ENCODE data around the gene DRD3.

DRD3 gene

GRCh38 chr3:114178770-114179368 is at the start of gene DRD3:
DRD3 (minus strand) TSS chr3:114179052; CDS start chr3:114171992, 7,060 bp downstream.
- TF ChIP-seq CTCF (IDR thresholded peaks at IDR 0.05; ENCODE audit: low read depth, low read length, poor library complexity, severe bottlenecking): no peak
- TF ChIP-seq EZH2phosphoT487 (IDR thresholded peaks at IDR 0.05; ENCODE audit: borderline replicate concordance, low read length): no peak
- no peak within 1 kb of the TSS for H3K4me3 ChIP-seq (ENCODE audit: low read length)

GRCh38 chr3:114227076-114227475 is 48.2 kb upstream of the DRD3 start:
- peaks cover 17% of the 10 kb centered on the region for H3K4me1 ChIP-seq (ENCODE audit: control insufficient read depth, low read length)
- peaks cover 15% of the 10 kb centered on the region for H3K9me3 ChIP-seq (ENCODE audit: control insufficient read depth, insufficient read depth, low read length)
- H3K36me3 ChIP-seq (ENCODE audit: control insufficient read depth, low read length): peaks cover 3% of the 10 kb centered on the region; the same call in 1 of the 2 replicates
- H3F3A ChIP-seq (ENCODE audit: control insufficient read depth, insufficient read depth): no peaks in the 10 kb centered on the region
- H3K27me3 ChIP-seq (ENCODE audit: control insufficient read depth, low read length): no peaks in the 10 kb centered on the region
- H3K9me2 ChIP-seq (replicated peaks; ENCODE audit: control insufficient read depth, low read length): no peaks in the 10 kb centered on the region
- no peak overlapping the region for H3K4me3 ChIP-seq (ENCODE audit: low read length)
- no peak overlapping the region for H3K27ac ChIP-seq (ENCODE audit: low read depth, low read length)
- H4K20me1 ChIP-seq (ENCODE audit: control insufficient read depth, insufficient read depth, low read depth, low read length): no peaks in the 10 kb centered on the region
- no peaks in the 10 kb centered on the region for H3K79me2 ChIP-seq (ENCODE audit: control insufficient read depth, low read length)
- H3K4me2 ChIP-seq (ENCODE audit: low read length): no peak overlapping the region
- no peak for TF ChIP-seq EZH2phosphoT487 (IDR thresholded peaks at IDR 0.05; ENCODE audit: borderline replicate concordance, low read length)
- no peak for TF ChIP-seq CTCF (IDR thresholded peaks at IDR 0.05; ENCODE audit: low read depth, low read length, poor library complexity, severe bottlenecking)

More at GRCh38 chr3:114178770-114179368, at the start of gene DRD3:
- Histone ChIP-seq H3K27me3 (ENCODE audit: control insufficient read depth, low read length) (peaks cover 18% of the 10 kb centered on the region), H3K79me2 (ENCODE audit: control insufficient read depth, low read length) (no peaks in the 10 kb centered on the region), H3K36me3 (ENCODE audit: control insufficient read depth, low read length) (no peaks in the 10 kb centered on the region), H3K9me2 (replicated peaks; ENCODE audit: control insufficient read depth, low read length) (no peaks in the 10 kb centered on the region), H3F3A (ENCODE audit: control insufficient read depth, insufficient read depth) (no peaks in the 10 kb centered on the region), H3K27ac (ENCODE audit: low read depth, low read length) (no peak within 1 kb of the TSS), H3K4me2 (ENCODE audit: low read length) (no peak within 1 kb of the TSS), H3K4me1 (ENCODE audit: control insufficient read depth, low read length) (no peaks in the 10 kb centered on the region), H3K9me3 (ENCODE audit: control insufficient read depth, insufficient read depth, low read length) (no peaks in the 10 kb centered on the region), H4K20me1 (ENCODE audit: control insufficient read depth, insufficient read depth, low read depth, low read length) (no peaks in the 10 kb centered on the region)

DNA sequence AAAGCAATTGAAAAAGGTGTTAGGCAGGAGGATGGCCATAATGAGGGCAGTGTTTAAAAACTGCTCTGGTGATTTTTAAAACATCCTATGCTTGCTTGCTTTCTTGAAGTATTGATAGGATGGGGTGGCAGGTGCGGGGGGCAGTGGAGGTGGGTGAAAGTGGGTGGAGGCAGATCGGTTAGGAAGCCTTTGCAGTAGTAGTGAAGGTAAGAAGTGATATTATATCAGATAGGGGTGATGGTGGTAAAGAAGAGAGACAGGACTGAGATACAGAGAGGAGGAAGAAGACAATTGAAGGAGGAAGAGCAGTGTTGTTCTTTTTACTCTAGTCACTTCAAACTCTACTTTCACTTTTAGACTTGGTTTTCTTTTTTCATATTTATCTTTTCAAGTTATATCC is 47.5 kb upstream of the DRD3 start:
- Histone ChIP-seq H3K9me3 (ENCODE audit: control insufficient read depth, insufficient read depth, low read length) (peaks cover 15% of the 10 kb centered on the region), H3K4me2 (ENCODE audit: low read length) (no peak overlapping the region), H3K9me2 (replicated peaks; ENCODE audit: control insufficient read depth, low read length) (no peaks in the 10 kb centered on the region), H3K27me3 (ENCODE audit: control insufficient read depth, low read length) (no peaks in the 10 kb centered on the region), H3K36me3 (ENCODE audit: control insufficient read depth, low read length) (peaks cover 3% of the 10 kb centered on the region; the same call in 1 of the 2 replicates), H3K4me3 (ENCODE audit: low read length) (no peak overlapping the region), H3K79me2 (ENCODE audit: control insufficient read depth, low read length) (no peaks in the 10 kb centered on the region), H3K27ac (ENCODE audit: low read depth, low read length) (no peak overlapping the region), H3F3A (ENCODE audit: control insufficient read depth, insufficient read depth) (no peaks in the 10 kb centered on the region), H4K20me1 (ENCODE audit: control insufficient read depth, insufficient read depth, low read depth, low read length) (no peaks in the 10 kb centered on the region), H3K4me1 (ENCODE audit: control insufficient read depth, low read length) (peaks cover 22% of the 10 kb centered on the region)
- TF ChIP-seq EZH2phosphoT487 (IDR thresholded peaks at IDR 0.05; ENCODE audit: borderline replicate concordance, low read length) (no peak), CTCF (IDR thresholded peaks at IDR 0.05; ENCODE audit: low read depth, low read length, poor library complexity, severe bottlenecking) (no peak)

All from DOHH2 (cell line).